WTC11 (cell line): ENCODE measurements around the gene NUDT15. TPM values are rescaled to one million over a fixed set of nuclear protein-coding genes. Genes with fewer than 3 reads are reported as not detected.
A peak's percentile ranks its signal among the peaks of the same experiment; 100 is the strongest.

Experiments used
- ATAC-seq: fragments of 200-7000 bp; cut with Tn5 transposase; 2 replicates; pipeline ENCODE4 v1.10.0; 2021; ENCODE audit warnings: mild to moderate bottlenecking, moderate library complexity
- CTCF ChIA-PET: fragments of 300-600 bp; sonication (Branson Sonifier 250); formaldehyde crosslinking; loops from one replicate; lab custom pipeline; 2021; ENCODE audit warnings: antibody characterized with exemption; lab: Charles Lee
- POLR2A ChIA-PET: fragments of 350-600 bp; sonication (Branson Sonifier 250); formaldehyde crosslinking; loops from one replicate; lab custom pipeline; 2021; ENCODE audit warnings: antibody characterized with exemption; lab: Charles Lee
- DNase-seq: peaks from one replicate; pipeline ENCODE4 v3.0.0; 2021; ENCODE audit warnings: low spot score
- H3K27ac Mint-ChIP-seq: 2 replicates; pipeline ENCODE4 v1.8.0; 2021; ENCODE audit warnings: mixed read lengths
- H3K27me3 Mint-ChIP-seq: 2 replicates; pipeline ENCODE4 v1.8.0; 2021; ENCODE audit warnings: low read depth, mild to moderate bottlenecking, moderate library complexity, mixed read lengths
- H3K36me3 Mint-ChIP-seq: 2 replicates; pipeline ENCODE4 v1.8.0; 2021; ENCODE audit warnings: mixed read lengths
- H3K4me1 Mint-ChIP-seq: 2 replicates; pipeline ENCODE4 v1.8.0; 2022; ENCODE audit warnings: mixed read lengths
- H3K4me3 Mint-ChIP-seq: 2 replicates; pipeline ENCODE4 v1.8.0; 2021; ENCODE audit warnings: mild to moderate bottlenecking, moderate library complexity, mixed read lengths
- H3K9me3 Mint-ChIP-seq: 2 replicates; pipeline ENCODE4 v1.8.0; 2021; ENCODE audit warnings: mixed read lengths
- ATF1 ChIP-seq: sonication (generic); formaldehyde crosslinking; IDR thresholded peaks from 2 replicates; pipeline ENCODE4 v1.8.1; 2023; ENCODE audit warnings: mild to moderate bottlenecking, moderate library complexity, missing genetic modification reagents
- CTCF ChIP-seq: fragments of 200-600 bp; IDR thresholded peaks from 2 replicates; pipeline ENCODE4 v1.8.0; 2022; ENCODE audit warnings: antibody characterized with exemption
- FOXP1 ChIP-seq: sonication (generic); formaldehyde crosslinking; IDR thresholded peaks from 2 replicates; pipeline ENCODE4 v1.8.0; 2022; ENCODE audit warnings: missing genetic modification reagents, mild to moderate bottlenecking, moderate library complexity, borderline replicate concordance
- IRF2 ChIP-seq: sonication (generic); formaldehyde crosslinking; IDR thresholded peaks from 2 replicates; pipeline ENCODE4 v1.8.0; 2022; ENCODE audit warnings: low read depth, missing genetic modification reagents, borderline replicate concordance
- MLX ChIP-seq: sonication (generic); formaldehyde crosslinking; IDR thresholded peaks from 2 replicates; pipeline ENCODE4 v1.8.1; 2023; ENCODE audit warnings: mild to moderate bottlenecking, missing genetic modification reagents, moderate library complexity
- PREB ChIP-seq: sonication (generic); formaldehyde crosslinking; IDR thresholded peaks from 2 replicates; pipeline ENCODE4 v1.8.1; 2022; ENCODE audit warnings: mild to moderate bottlenecking, missing genetic modification reagents, moderate library complexity, borderline replicate concordance
- SMAD3 ChIP-seq: sonication (generic); formaldehyde crosslinking; IDR thresholded peaks from 2 replicates; pipeline ENCODE4 v1.8.0; 2022; ENCODE audit warnings: missing genetic modification reagents, mild to moderate bottlenecking, borderline replicate concordance
- TP53 ChIP-seq: sonication (generic); formaldehyde crosslinking; IDR thresholded peaks from 2 replicates; pipeline ENCODE4 v1.8.1; 2023; ENCODE audit warnings: mild to moderate bottlenecking, missing genetic modification reagents
- ZBTB21 ChIP-seq: sonication (generic); formaldehyde crosslinking; IDR thresholded peaks from 2 replicates; pipeline ENCODE4 v1.8.1; 2023; ENCODE audit warnings: mild to moderate bottlenecking, missing genetic modification reagents, borderline replicate concordance
- ZBTB43 ChIP-seq: sonication (generic); formaldehyde crosslinking; IDR thresholded peaks from 2 replicates; pipeline ENCODE4 v1.8.1; 2023; ENCODE audit warnings: mild to moderate bottlenecking, missing genetic modification reagents
- ZNF138 ChIP-seq: sonication (generic); formaldehyde crosslinking; conservative IDR thresholded peaks from 2 replicates; pipeline ENCODE4 v1.8.1; 2022; ENCODE audit warnings: mild to moderate bottlenecking, moderate library complexity, missing genetic modification reagents
- ZNF219 ChIP-seq: sonication (generic); formaldehyde crosslinking; IDR thresholded peaks from 2 replicates; pipeline ENCODE4 v1.8.0; 2023; ENCODE audit warnings: missing genetic modification reagents, mild to moderate bottlenecking, borderline replicate concordance
- total RNA-seq: library from RNA; stranded (reverse); gene quantifications from 3 replicates; pipeline ENCODE4 v1.2.3, GENCODE V29; 2021
- TF ChIP-seq, protein P1 (sequence below): sonication (generic); formaldehyde crosslinking; IDR thresholded peaks from 2 replicates; pipeline ENCODE4 v1.8.0; 2023; ENCODE audit warnings: mild to moderate bottlenecking, missing genetic modification reagents
- TF ChIP-seq, protein P2 (sequence below): sonication (generic); formaldehyde crosslinking; IDR thresholded peaks from 2 replicates; pipeline ENCODE4 v1.8.0; 2022; ENCODE audit warnings: mild to moderate bottlenecking, missing genetic modification reagents
- TF ChIP-seq, protein P3 (sequence below): sonication (generic); formaldehyde crosslinking; IDR thresholded peaks from 2 replicates; pipeline ENCODE4 v1.8.1; 2022; ENCODE audit warnings: mild to moderate bottlenecking, moderate library complexity, missing genetic modification reagents
- TF ChIP-seq, protein P4 (sequence below): sonication (generic); formaldehyde crosslinking; IDR thresholded peaks from 2 replicates; pipeline ENCODE4 v1.8.0; 2022; ENCODE audit warnings: mild to moderate bottlenecking, missing genetic modification reagents
- TF ChIP-seq, protein P5 (sequence below): fragments of 250-450 bp; sonication (Bioruptor Pico); IDR thresholded peaks from 2 replicates; pipeline ENCODE4 v1.9.0; 2021; ENCODE audit warnings: mild to moderate bottlenecking

Gene NUDT15
- total RNA-seq, 1 experiment from 2014 or later, result 48.8 TPM

GRCh38 chr13:47997384-47997783 is 40.1 kb upstream of the NUDT15 start:
- peaks cover 24% of the 10 kb centered on the region for H3K4me1 Mint-ChIP-seq
- DNase-seq, result no peak
- TF ChIP-seq FOXP1 (CRISPR knock-in tag) (no peak), PREB (CRISPR knock-in tag) (no peak)
- no peak overlapping the region for H3K4me3 Mint-ChIP-seq
- no peak overlapping the region; the same call in 1 of the 2 replicates for H3K27ac Mint-ChIP-seq
- H3K36me3 Mint-ChIP-seq, result peaks cover 31% of the 10 kb centered on the region
- no peaks in the 10 kb centered on the region for H3K9me3 Mint-ChIP-seq
- CTCF ChIA-PET, result no interaction called here
- ATAC-seq, result no peak
- H3K27me3 Mint-ChIP-seq, result no peaks in the 10 kb centered on the region
- POLR2A ChIA-PET, result no interaction called here

DNA sequence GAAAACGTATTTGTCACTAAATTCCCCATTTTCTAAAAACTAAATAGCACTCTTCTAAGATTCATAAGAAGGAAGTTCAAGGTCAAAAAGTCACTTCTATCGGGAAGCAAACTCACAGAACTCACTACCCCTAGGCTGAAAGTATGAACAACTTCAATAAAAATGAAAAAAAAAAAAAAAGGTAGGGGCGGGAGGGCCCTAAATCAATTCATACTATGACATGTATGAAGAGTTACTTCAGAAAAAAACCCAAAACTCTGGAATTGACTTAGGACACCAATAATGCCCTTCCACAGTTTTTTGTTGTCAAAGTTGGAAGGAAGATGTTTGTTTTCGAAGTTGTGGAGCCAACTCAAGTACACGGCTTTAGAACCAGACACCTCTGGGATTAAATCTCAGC is 37.6 kb upstream of the NUDT15 start:
- Mint-ChIP-seq H3K4me1 (peaks cover 45% of the 10 kb centered on the region), H3K9me3 (no peaks in the 10 kb centered on the region), H3K27me3 (no peaks in the 10 kb centered on the region), H3K4me3 (peak overlapping the region; percentile 79), H3K27ac (no peak overlapping the region), H3K36me3 (peaks cover 15% of the 10 kb centered on the region)
- DNase-seq, result no peak
- ChIA-PET CTCF (interaction anchor here (2.4 kb wide), 1 partner anchor 38 kb away, joined by 21 read pairs; the partner anchor contains the start of gene NUDT15), POLR2A (no interaction called here)
- no peak for ATAC-seq
- TF ChIP-seq ZNF138 (CRISPR knock-in tag), result no peak
- TF ChIP-seq, protein P1, sequence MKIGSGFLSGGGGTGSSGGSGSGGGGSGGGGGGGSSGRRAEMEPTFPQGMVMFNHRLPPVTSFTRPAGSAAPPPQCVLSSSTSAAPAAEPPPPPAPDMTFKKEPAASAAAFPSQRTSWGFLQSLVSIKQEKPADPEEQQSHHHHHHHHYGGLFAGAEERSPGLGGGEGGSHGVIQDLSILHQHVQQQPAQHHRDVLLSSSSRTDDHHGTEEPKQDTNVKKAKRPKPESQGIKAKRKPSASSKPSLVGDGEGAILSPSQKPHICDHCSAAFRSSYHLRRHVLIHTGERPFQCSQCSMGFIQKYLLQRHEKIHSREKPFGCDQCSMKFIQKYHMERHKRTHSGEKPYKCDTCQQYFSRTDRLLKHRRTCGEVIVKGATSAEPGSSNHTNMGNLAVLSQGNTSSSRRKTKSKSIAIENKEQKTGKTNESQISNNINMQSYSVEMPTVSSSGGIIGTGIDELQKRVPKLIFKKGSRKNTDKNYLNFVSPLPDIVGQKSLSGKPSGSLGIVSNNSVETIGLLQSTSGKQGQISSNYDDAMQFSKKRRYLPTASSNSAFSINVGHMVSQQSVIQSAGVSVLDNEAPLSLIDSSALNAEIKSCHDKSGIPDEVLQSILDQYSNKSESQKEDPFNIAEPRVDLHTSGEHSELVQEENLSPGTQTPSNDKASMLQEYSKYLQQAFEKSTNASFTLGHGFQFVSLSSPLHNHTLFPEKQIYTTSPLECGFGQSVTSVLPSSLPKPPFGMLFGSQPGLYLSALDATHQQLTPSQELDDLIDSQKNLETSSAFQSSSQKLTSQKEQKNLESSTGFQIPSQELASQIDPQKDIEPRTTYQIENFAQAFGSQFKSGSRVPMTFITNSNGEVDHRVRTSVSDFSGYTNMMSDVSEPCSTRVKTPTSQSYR (CRISPR knock-in tag), result no peak
- no peak for TF ChIP-seq MLX
- TF ChIP-seq, protein P2, sequence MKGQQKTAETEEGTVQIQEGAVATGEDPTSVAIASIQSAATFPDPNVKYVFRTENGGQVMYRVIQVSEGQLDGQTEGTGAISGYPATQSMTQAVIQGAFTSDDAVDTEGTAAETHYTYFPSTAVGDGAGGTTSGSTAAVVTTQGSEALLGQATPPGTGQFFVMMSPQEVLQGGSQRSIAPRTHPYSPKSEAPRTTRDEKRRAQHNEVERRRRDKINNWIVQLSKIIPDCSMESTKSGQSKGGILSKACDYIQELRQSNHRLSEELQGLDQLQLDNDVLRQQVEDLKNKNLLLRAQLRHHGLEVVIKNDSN, result no peak
- TF ChIP-seq ZBTB21 (CRISPR knock-in tag), result no peak
- TF ChIP-seq SMAD3 (CRISPR knock-in tag), result no peak
- no peak for TF ChIP-seq ZNF219 (CRISPR knock-in tag)
- TF ChIP-seq, protein P3, sequence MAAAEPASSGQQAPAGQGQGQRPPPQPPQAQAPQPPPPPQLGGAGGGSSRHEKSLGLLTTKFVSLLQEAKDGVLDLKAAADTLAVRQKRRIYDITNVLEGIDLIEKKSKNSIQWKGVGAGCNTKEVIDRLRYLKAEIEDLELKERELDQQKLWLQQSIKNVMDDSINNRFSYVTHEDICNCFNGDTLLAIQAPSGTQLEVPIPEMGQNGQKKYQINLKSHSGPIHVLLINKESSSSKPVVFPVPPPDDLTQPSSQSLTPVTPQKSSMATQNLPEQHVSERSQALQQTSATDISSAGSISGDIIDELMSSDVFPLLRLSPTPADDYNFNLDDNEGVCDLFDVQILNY (CRISPR knock-in tag), result no peak
- TF ChIP-seq, protein P4, sequence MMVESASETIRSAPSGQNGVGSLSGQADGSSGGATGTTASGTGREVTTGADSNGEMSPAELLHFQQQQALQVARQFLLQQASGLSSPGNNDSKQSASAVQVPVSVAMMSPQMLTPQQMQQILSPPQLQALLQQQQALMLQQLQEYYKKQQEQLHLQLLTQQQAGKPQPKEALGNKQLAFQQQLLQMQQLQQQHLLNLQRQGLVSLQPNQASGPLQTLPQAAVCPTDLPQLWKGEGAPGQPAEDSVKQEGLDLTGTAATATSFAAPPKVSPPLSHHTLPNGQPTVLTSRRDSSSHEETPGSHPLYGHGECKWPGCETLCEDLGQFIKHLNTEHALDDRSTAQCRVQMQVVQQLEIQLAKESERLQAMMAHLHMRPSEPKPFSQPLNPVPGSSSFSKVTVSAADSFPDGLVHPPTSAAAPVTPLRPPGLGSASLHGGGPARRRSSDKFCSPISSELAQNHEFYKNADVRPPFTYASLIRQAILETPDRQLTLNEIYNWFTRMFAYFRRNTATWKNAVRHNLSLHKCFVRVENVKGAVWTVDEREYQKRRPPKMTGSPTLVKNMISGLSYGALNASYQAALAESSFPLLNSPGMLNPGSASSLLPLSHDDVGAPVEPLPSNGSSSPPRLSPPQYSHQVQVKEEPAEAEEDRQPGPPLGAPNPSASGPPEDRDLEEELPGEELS (CRISPR knock-in tag), result no peak
- no peak for TF ChIP-seq ATF1 (CRISPR knock-in tag)

DNA sequence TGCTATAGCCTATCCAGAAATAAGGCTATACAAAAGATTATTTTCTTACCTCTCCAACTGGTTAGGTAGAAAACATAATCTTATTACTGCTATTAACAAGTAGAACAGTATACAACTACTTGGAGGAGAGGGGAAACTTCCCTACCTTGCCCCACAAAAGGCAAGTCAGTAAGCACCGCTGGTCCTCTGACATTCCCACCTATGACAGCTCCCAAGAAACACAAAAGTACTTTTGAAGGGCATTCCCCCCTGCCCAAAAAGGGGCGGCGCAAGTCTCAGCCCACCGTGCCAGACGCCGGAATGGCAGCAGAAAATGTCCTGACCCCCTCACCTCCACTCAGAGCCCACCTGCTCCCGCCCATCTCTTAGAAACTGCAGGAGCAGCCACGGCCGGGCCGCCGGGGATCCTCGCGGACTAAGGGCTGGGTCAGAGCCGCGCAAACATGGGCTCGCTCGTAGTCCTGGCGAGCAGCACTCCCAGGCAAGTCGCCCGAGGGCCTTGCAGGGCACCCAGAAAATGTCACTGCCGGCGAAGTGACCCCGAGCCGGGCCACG is 36.9 kb upstream of the NUDT15 start:
- peak; percentile 20 for ATAC-seq
- CTCF ChIA-PET, result interaction anchor here (2.4 kb wide), 1 partner anchor 37 kb away, joined by 21 read pairs; the partner anchor contains the start of gene NUDT15
- POLR2A ChIA-PET, result interaction anchor here (1.8 kb wide), 1 partner anchor 37 kb away, joined by 10 read pairs; the partner anchor contains the start of gene NUDT15
- TF ChIP-seq ZBTB43 (CRISPR knock-in tag) (no peak), CTCF (no peak), IRF2 (CRISPR knock-in tag) (no peak), TP53 (no peak)
- TF ChIP-seq, protein P5, sequence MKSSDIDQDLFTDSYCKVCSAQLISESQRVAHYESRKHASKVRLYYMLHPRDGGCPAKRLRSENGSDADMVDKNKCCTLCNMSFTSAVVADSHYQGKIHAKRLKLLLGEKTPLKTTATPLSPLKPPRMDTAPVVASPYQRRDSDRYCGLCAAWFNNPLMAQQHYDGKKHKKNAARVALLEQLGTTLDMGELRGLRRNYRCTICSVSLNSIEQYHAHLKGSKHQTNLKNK (CRISPR knock-in tag), result no peak

More for the DNA sequence above, 36.9 kb upstream of the NUDT15 start:
- Mint-ChIP-seq H3K4me1 (peaks cover 52% of the 10 kb centered on the region), H3K27me3 (no peaks in the 10 kb centered on the region), H3K27ac (peak overlapping the region; percentile 72; the same call in 1 of the 2 replicates), H3K36me3 (peaks cover 13% of the 10 kb centered on the region), H3K4me3 (peak overlapping the region; percentile 79), H3K9me3 (no peaks in the 10 kb centered on the region)
- DNase-seq, result peak; percentile 35
